ENCODE data around the gene PGA3.
"Not testable (repeated sequence)": the region's sequence is repeated elsewhere in the genome, so short reads cannot be mapped to it uniquely, and the experiment has no call there.

DNA sequence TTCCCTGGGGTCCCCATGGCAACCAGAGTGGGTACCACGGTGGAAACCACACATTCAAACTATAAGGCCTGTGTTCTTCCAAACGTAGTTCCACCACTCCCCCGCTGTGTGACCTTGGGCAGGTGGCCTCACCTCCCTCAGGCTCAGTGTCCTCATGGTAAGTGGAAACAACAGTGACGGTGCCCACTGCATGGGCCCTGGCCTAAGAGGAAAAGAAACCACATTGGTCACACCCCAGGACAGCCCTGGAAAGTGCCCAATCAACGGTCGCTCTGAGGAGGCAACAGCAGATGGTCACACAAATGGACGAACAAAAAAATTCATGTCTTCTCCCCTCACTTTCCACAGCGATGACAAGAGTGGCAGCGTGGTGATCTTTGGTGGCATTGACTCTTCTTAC, 44.8 kb downstream of the PGA3 start:
- not testable (repeated sequence) for TF ChIP-seq CTCF, POLR2A (IDR thresholded peaks at IDR 0.05)

Measured in thyroid gland (tissue), 4 donors.